ENCODE data around the gene DOCK9. TPM values are rescaled to one million over a fixed set of nuclear protein-coding genes. Genes with fewer than 3 reads are reported as not detected.

DOCK9 gene
- total and polyA plus RNA-seq, 9 donors = 77.2 to 108 (median 84.6) TPM

DNA sequence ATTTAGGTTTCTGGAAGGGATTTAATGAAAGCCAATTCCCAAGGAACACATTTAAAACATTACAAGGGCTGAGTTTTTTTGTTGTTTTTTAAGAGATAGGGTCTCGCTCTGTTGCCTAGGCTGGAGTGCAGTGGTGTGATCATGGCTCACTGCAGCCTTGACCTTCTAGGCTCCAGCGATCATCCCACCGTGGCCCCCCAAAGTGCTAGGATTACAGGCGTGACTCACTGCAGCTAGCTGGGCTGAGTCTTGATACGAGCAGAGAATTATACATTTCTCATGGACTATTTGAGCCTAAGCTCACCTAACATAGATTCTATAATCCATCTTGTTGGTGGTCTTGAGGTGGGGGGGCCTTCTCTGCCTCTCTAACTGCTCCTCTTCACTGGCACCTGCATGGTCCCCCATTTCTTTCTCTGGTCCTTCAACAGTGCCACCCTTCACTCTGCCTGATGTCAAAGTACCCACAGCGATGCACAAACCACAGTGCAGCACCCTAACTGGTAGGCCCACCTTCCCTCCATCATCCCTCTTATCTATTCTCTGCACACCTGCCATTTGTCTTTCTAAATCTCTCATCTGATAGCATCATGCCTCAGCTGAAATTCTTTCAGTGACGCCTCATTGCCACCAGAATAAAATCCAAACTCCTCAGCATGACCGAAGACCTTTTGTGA, 37.4 kb downstream of the DOCK9 start:
- peak overlapping the region; percentile 73 for H3K27ac ChIP-seq (ENCODE audit: low read length)

DNA sequence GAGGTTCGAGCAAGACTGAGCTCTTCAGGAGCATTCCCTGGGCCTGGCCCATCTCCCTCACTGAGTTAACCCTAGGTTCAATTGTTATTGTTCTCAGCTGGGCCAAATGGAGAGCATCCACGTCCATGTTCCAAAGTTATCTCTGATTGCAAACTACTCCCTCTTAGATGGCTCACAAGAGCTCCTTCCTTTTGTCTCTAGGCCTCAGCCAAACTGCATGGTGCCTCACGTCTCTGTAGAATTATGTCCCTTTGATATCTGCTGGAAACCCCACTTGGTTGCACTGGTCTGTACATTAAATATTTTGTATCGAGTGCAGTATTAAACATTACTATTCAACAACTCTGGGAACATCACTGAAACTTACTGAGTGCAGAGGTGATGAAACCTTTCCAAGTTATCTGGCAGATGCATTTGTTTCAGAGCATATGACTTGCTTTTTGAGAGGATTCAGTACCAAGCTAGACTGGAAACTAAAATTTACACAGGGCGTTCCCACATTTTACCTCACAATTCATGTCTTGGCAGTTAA, 38.1 kb downstream of the DOCK9 start:
- no peak overlapping the region for H3K4me3 ChIP-seq (ENCODE audit: low read length)
- H3K36me3 ChIP-seq (ENCODE audit: control insufficient read depth, insufficient read depth, low read length) = peaks cover 3% of the 10 kb centered on the region
- H3K9me3 ChIP-seq (replicated peaks; ENCODE audit: control insufficient read depth, low read depth, low read length) = peaks cover under 1% of the 10 kb centered on the region
- H3K27ac ChIP-seq (ENCODE audit: low read length) = peak overlapping the region; percentile 73
- WGBS (ENCODE audit: insufficient coverage) = 24% methylated on average over 3 of the region's 5 CpGs
- peak; percentile 96 for DNase-seq
- H3K4me1 ChIP-seq (ENCODE audit: control insufficient read depth, insufficient read depth, low read length) = peaks cover 30% of the 10 kb centered on the region
- no peaks in the 10 kb centered on the region for H3K27me3 ChIP-seq (ENCODE audit: control insufficient read depth, insufficient read depth, low read length)

More for the DNA sequence above, 37.4 kb downstream of the DOCK9 start:
- Histone ChIP-seq H3K36me3 (ENCODE audit: control insufficient read depth, insufficient read depth, low read length) (peaks cover 3% of the 10 kb centered on the region), H3K4me1 (ENCODE audit: control insufficient read depth, insufficient read depth, low read length) (peaks cover 30% of the 10 kb centered on the region), H3K27me3 (ENCODE audit: control insufficient read depth, insufficient read depth, low read length) (no peaks in the 10 kb centered on the region), H3K4me3 (ENCODE audit: low read length) (no peak overlapping the region), H3K9me3 (replicated peaks; ENCODE audit: control insufficient read depth, low read depth, low read length) (no peaks in the 10 kb centered on the region)
- 50% methylated on average over 7 of the region's 8 CpGs for WGBS (ENCODE audit: insufficient coverage)
- no peak for DNase-seq

DNA sequence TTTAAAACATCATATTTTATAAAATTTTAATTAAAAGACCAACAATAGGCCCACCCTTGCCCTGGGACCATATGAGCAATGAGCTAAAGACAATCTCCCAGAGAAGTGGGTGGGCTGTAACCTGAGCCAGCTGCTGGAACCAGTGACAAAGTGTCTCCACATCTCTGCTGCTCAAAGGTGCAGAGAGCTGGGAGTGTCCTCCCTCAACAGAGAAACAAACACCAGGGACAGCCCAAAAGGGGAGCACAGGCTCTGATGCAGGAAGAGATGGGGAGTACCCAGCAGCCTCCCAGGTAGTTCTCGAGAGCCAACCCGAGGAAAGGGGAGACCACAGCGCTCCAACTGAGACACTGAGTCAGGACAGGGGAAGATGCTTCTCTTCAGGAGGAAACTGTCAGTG, 39.1 kb downstream of the DOCK9 start:
- Histone ChIP-seq H3K36me3 (ENCODE audit: control insufficient read depth, insufficient read depth, low read length) (peaks cover 6% of the 10 kb centered on the region), H3K27ac (ENCODE audit: low read length) (peak overlapping the region; percentile 65), H3K27me3 (ENCODE audit: control insufficient read depth, insufficient read depth, low read length) (no peaks in the 10 kb centered on the region), H3K4me1 (ENCODE audit: control insufficient read depth, insufficient read depth, low read length) (peaks cover 30% of the 10 kb centered on the region), H3K4me3 (ENCODE audit: low read length) (no peak overlapping the region), H3K9me3 (replicated peaks; ENCODE audit: control insufficient read depth, low read depth, low read length) (peaks cover 8% of the 10 kb centered on the region)
- WGBS (ENCODE audit: insufficient coverage) = 64% methylated on average over 3 of the region's 3 CpGs
- DNase-seq = peak; percentile 70

DNA sequence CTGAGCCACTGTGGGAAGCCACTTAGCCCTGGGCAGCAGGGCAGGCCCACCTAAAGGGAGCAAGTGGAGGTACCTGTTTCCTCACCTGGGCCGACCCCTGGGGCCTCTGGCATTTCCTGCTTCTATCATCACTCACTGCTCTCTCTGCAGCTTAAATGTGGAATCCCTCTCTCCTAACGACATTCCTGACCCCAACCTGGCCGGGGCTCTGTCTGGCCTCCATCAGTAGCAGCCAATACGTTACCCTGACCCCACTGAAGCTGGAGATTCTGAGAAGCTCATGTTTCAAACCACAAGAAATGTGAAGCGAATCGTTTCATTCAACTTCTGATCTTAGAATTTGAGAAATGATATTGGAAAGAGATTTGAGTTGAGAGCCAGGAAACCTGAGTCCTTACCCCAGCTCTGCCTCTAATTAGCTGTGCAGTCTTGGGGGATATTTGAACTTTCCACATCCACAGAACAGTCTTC, 39.9 kb downstream of the DOCK9 start:
- WGBS (ENCODE audit: insufficient coverage) = 14% methylated on average over 3 of the region's 6 CpGs
- Histone ChIP-seq H3K36me3 (ENCODE audit: control insufficient read depth, insufficient read depth, low read length) (peaks cover 6% of the 10 kb centered on the region), H3K27me3 (ENCODE audit: control insufficient read depth, insufficient read depth, low read length) (no peaks in the 10 kb centered on the region), H3K27ac (ENCODE audit: low read length) (peak overlapping the region; percentile 57), H3K9me3 (replicated peaks; ENCODE audit: control insufficient read depth, low read depth, low read length) (peaks cover 12% of the 10 kb centered on the region), H3K4me3 (ENCODE audit: low read length) (no peak overlapping the region), H3K4me1 (ENCODE audit: control insufficient read depth, insufficient read depth, low read length) (peaks cover 30% of the 10 kb centered on the region)
- DNase-seq = peak; percentile 63

DNA sequence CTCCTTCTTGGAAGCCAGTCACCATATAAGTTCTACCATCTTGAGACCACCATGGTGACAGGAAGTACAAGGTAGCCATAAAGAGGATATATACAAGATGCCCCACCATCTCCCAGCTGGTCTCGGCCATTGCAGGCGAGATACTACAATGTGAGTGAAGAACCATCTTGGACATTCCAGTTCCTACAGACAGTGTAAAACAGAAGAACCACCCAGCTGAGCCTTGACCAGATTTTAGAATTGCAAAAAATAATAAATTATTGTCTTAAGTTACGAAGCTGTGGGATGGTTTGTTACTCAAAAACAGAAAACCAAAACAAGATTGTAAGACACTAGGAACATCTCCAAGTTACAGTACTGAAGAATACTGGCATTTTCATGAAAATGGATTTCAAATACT, 43.6 kb downstream of the DOCK9 start:
- Histone ChIP-seq H3K4me1 (ENCODE audit: control insufficient read depth, insufficient read depth, low read length) (peaks cover 24% of the 10 kb centered on the region), H3K4me3 (ENCODE audit: low read length) (no peak overlapping the region), H3K27ac (ENCODE audit: low read length) (no peak overlapping the region), H3K9me3 (replicated peaks; ENCODE audit: control insufficient read depth, low read depth, low read length) (peaks cover 12% of the 10 kb centered on the region), H3K27me3 (ENCODE audit: control insufficient read depth, insufficient read depth, low read length) (no peaks in the 10 kb centered on the region), H3K36me3 (ENCODE audit: control insufficient read depth, insufficient read depth, low read length) (peaks cover 6% of the 10 kb centered on the region)
- no CpG with 5 or more reads among the region's 3 CpGs for WGBS (ENCODE audit: insufficient coverage)
- DNase-seq = no peak

DNA sequence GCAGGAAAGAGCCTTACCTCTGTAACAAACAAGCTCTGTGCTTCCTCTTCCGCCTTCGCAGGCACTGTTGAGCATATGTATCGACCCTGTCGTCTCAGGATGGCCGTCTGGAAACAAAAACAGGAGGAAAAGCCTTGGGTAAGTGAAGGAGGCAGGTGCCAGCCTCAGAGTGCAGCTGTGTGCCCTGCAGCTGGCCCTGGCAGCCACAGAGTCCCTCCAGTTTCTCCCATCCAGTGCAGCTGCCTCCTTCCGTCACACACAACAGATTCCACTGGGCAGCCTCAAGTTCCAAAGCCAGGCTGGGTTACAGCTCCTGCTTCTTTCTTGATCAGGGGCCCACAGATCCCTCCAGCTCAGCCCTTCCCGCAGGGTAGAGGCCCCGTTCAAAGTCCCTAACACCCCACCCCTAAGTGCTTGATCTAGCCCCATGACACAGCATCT, 47.7 kb downstream of the DOCK9 start:
- Histone ChIP-seq H3K4me3 (ENCODE audit: low read length) (peak overlapping the region; percentile 30), H3K4me1 (ENCODE audit: control insufficient read depth, insufficient read depth, low read length) (peaks cover 18% of the 10 kb centered on the region), H3K27ac (ENCODE audit: low read length) (peak overlapping the region; percentile 82), H3K36me3 (ENCODE audit: control insufficient read depth, insufficient read depth, low read length) (peaks cover 2% of the 10 kb centered on the region), H3K9me3 (replicated peaks; ENCODE audit: control insufficient read depth, low read depth, low read length) (peaks cover 12% of the 10 kb centered on the region), H3K27me3 (ENCODE audit: control insufficient read depth, insufficient read depth, low read length) (no peaks in the 10 kb centered on the region)
- WGBS (ENCODE audit: insufficient coverage) = 7% methylated on average over 2 of the region's 8 CpGs
- peak; percentile 94 for DNase-seq

DNA sequence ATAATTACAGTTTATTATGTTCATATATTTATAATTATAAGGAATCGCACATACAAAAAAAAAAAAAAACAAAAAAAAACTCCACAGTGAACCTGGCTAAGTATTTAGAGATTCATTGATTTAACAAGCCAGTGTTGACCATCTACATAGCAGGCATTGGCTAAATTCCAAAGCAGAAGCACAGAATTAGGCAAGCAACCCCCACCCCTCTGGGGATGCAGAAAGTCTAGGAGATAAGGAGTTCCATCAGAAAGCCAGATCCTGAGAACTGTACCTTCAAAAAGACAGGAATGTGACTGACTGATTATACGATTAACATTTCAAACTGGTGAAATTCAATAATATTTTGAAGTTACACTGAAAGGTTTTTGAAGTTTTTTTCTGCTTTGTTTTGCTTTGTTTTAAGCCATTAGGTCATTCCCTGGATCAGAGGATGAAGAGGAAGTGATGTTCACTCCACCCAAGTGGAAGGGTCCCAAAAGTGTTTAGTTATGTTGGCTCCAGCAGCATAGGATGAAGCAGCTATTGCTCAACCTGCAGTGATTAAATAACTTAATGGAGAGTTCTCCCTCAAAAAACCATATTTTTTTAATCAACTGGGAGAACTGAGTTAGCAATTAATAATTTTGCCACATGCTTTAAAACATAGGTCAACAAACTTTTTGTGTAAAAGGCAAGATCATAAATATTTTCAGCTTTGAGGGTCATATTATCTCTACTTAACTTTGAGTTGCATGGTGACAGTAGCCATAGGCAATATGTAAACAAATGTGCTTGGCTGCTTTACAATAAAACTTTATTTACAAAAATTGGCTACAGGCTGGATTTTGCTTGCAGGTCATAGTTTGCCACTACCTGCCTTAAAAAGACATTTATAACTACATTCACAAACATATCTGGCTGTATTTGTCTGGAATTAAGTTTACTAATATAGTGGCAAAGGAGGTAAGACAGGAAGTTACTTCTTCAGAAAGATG, 49.6 kb downstream of the DOCK9 start:
- Histone ChIP-seq H3K36me3 (ENCODE audit: control insufficient read depth, insufficient read depth, low read length) (peaks cover 3% of the 10 kb centered on the region), H3K4me3 (ENCODE audit: low read length) (no peak overlapping the region), H3K27me3 (ENCODE audit: control insufficient read depth, insufficient read depth, low read length) (no peaks in the 10 kb centered on the region), H3K9me3 (replicated peaks; ENCODE audit: control insufficient read depth, low read depth, low read length) (no peaks in the 10 kb centered on the region), H3K27ac (ENCODE audit: low read length) (peak overlapping the region; percentile 85), H3K4me1 (ENCODE audit: control insufficient read depth, insufficient read depth, low read length) (peaks cover 18% of the 10 kb centered on the region)
- peak; percentile 97 for DNase-seq
- WGBS (ENCODE audit: insufficient coverage) = no CpG with 5 or more reads among the region's 2 CpGs

DNA sequence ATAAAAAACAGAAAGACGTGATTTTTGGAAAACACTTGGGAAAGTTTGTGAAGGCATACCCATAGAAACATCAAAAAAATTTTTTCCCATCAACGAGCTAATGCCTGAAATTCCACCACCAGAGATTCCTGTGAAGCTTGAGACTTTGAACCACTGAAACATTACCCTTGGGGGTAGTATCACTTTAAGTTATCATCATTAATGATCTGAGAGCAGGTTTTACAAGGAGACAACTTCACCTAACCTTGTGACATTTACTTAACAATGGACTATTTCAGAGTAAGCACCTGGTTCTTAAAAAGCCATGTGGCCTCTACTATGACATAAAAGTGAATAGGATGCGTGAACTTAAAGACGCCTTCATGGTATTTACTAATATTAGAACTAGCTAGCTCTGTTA, 51.9 kb downstream of the DOCK9 start:
- no peak for DNase-seq
- H3K9me3 ChIP-seq (replicated peaks; ENCODE audit: control insufficient read depth, low read depth, low read length) = no peaks in the 10 kb centered on the region
- H3K27ac ChIP-seq (ENCODE audit: low read length) = no peak overlapping the region
- peaks cover 17% of the 10 kb centered on the region for H3K36me3 ChIP-seq (ENCODE audit: control insufficient read depth, insufficient read depth, low read length)
- peaks cover 19% of the 10 kb centered on the region for H3K4me1 ChIP-seq (ENCODE audit: control insufficient read depth, insufficient read depth, low read length)
- no peak overlapping the region for H3K4me3 ChIP-seq (ENCODE audit: low read length)
- no peaks in the 10 kb centered on the region for H3K27me3 ChIP-seq (ENCODE audit: control insufficient read depth, insufficient read depth, low read length)
- WGBS (ENCODE audit: insufficient coverage) = no CpG with 5 or more reads among the region's 4 CpGs

DNA sequence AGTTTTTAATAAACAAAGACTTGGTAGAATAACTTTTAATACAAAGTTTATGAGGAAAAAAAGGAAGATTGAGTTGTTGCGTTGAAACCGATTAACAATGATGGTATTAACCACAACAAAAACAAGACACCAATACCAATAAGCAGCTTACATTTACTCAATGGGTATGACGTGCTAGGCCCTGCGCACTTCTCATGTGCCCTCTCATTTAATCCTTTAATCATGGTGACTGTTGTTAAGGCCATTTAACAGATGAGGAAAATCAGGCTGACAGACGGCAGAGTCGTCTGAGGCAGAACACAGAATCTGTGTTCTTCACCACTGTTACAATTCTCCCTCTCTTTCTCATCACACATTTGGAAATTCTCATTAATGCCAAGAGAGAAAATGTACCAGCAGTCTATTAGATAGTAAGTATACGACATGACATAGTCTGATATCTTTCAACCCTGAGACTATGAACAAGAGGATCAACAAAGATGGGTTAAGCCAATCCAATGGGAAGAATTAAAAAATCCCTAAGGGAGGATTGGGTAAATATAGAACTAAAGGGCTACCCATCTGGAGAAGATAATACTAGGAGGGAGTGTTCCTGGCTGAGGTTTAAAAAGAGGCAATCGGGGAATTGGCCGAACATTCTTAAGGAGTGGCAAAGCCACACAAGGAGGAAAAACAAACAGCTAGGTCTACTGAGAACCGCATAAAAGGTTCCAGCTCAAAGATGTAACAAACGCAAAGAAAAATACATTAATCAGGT, 54.0 kb downstream of the DOCK9 start:
- H3K4me3 ChIP-seq (ENCODE audit: low read length) = no peak overlapping the region
- peaks cover 7% of the 10 kb centered on the region for H3K4me1 ChIP-seq (ENCODE audit: control insufficient read depth, insufficient read depth, low read length)
- H3K9me3 ChIP-seq (replicated peaks; ENCODE audit: control insufficient read depth, low read depth, low read length) = no peaks in the 10 kb centered on the region
- peaks cover 26% of the 10 kb centered on the region for H3K36me3 ChIP-seq (ENCODE audit: control insufficient read depth, insufficient read depth, low read length)
- H3K27me3 ChIP-seq (ENCODE audit: control insufficient read depth, insufficient read depth, low read length) = no peaks in the 10 kb centered on the region
- WGBS (ENCODE audit: insufficient coverage) = 30% methylated on average over 2 of the region's 11 CpGs
- H3K27ac ChIP-seq (ENCODE audit: low read length) = no peak overlapping the region
- DNase-seq = no peak
